VCaP (cell line): Measurements from ENCODE around the gene TMEM132C.

Source experiments
- H3K27ac ChIP-seq: fragments of 450-650 bp; 2 replicates; pipeline ENCODE4 v1.5.1; 2017
- CTCF ChIP-seq: fragments of 450-650 bp; conservative IDR thresholded peaks from 2 replicates; pipeline ENCODE4 v1.5.1; 2017; ENCODE audit warnings: mild to moderate bottlenecking, moderate library complexity

The TMEM132C gene

GRCh38 chr12:128456922-128457321 lies 190.0 kb downstream of the TMEM132C start:
- no peak overlapping the region for H3K27ac ChIP-seq
- TF ChIP-seq CTCF: no peak

GRCh38 chr12:128458301-128458974 lies 191.5 kb downstream of the TMEM132C start:
- TF ChIP-seq CTCF: no peak
- H3K27ac ChIP-seq: no peak overlapping the region

- TF ChIP-seq CTCF: no peak
- H3K27ac ChIP-seq: no peak overlapping the region
Observed at GRCh38 chr12:128459067-128459466, 192.1 kb downstream of the TMEM132C start.

GRCh38 chr12:128463881-128464280 lies 196.9 kb downstream of the TMEM132C start:
- H3K27ac ChIP-seq: no peak overlapping the region
- TF ChIP-seq CTCF: no peak

- no peak overlapping the region for H3K27ac ChIP-seq
- no peak for TF ChIP-seq CTCF
Observed at GRCh38 chr12:128467882-128468281, 200.9 kb downstream of the TMEM132C start.

GRCh38 chr12:128468926-128469325 lies 202.0 kb downstream of the TMEM132C start:
- no peak for TF ChIP-seq CTCF

GRCh38 chr12:128471491-128471890 lies 204.5 kb downstream of the TMEM132C start:
- H3K27ac ChIP-seq: no peak overlapping the region
- TF ChIP-seq CTCF: no peak

More at GRCh38 chr12:128468926-128469325, 202.0 kb downstream of the TMEM132C start:
- no peak overlapping the region for H3K27ac ChIP-seq
